ENCODE measurements around the gene TRIM56. TPM values are rescaled to one million over a fixed set of nuclear protein-coding genes. Genes with fewer than 3 reads are reported as not detected.

The TRIM56 gene
- total RNA-seq, result 10 to 100 TPM; 11.9 to 47.1 (median 15.3) TPM

GRCh38 chr7:101085162-101085964 lies at the start of gene TRIM56:
TRIM56 (plus strand) TSS chr7:101085481; CDS start chr7:101087313, 1,832 bp downstream.
- no peak for TF ChIP-seq CTCF (IDR thresholded peaks at IDR 0.05; ENCODE audit: low read depth)

- TF ChIP-seq CTCF (IDR thresholded peaks at IDR 0.05; ENCODE audit: low read depth), result no peak
These were observed 49.3 kb upstream of the TRIM56 start for GRCh38 chr7:101035941-101036340.

- no peak for TF ChIP-seq CTCF (IDR thresholded peaks at IDR 0.05; ENCODE audit: low read depth)
These were observed 26.9 kb upstream of the TRIM56 start for GRCh38 chr7:101058355-101058754.

- no peak for TF ChIP-seq CTCF (IDR thresholded peaks at IDR 0.05; ENCODE audit: low read depth)
These were observed 25.7 kb upstream of the TRIM56 start for GRCh38 chr7:101059620-101059942.

- TF ChIP-seq CTCF (IDR thresholded peaks at IDR 0.05; ENCODE audit: low read depth), result no peak
These were observed 24.3 kb upstream of the TRIM56 start for GRCh38 chr7:101060992-101061391.

GRCh38 chr7:101066141-101066832 lies 19.0 kb upstream of the TRIM56 start:
- TF ChIP-seq CTCF (IDR thresholded peaks at IDR 0.05; ENCODE audit: low read depth), result no peak

- no peak for TF ChIP-seq CTCF (IDR thresholded peaks at IDR 0.05; ENCODE audit: low read depth)
These were observed 18.5 kb upstream of the TRIM56 start for GRCh38 chr7:101066833-101067177.
